ENCODE results near the gene MICU2. TPM values are rescaled to one million over a fixed set of nuclear protein-coding genes. Genes with fewer than 3 reads are reported as not detected.
"Not testable (repeated sequence)": the region's sequence is repeated elsewhere in the genome, so short reads cannot be mapped to it uniquely, and the experiment has no call there.

Gene MICU2
- total RNA-seq, 1 experiment from 2014 or later, result 69.9 TPM

DNA sequence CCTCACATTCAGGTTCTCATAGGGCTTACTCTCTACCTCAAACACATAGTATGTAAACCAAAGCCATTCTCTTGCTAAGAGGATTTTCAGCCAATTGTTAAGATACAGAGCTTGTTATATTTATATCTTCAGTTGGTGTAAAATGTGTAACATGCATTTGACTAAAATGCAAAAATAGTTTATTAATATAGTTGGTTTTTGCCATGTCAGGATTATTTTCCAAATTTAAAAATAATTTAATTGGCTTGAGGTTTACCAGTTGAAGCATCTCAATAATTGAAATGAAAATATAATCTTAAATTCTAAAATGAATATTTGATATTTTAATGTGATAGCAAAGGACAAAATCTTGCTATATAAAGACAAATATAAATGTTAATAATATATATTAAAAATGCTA lies 7.2 kb downstream of the MICU2 start:
- no peak overlapping the region for H3K9ac ChIP-seq (ENCODE audit: low read length)
- peaks cover 25% of the 10 kb centered on the region for H3K79me2 ChIP-seq (ENCODE audit: low read length)
- no peak overlapping the region for H3K4me3 ChIP-seq (ENCODE audit: low read length)
- no peaks in the 10 kb centered on the region for H3K4me1 ChIP-seq (ENCODE audit: insufficient read depth, low read length)
- H3K9me3 ChIP-seq (ENCODE audit: low read length), result no peaks in the 10 kb centered on the region
- H3F3A ChIP-seq (ENCODE audit: low read length, unreplicated experiment), result no peaks in the 10 kb centered on the region
- no peak for DNase-seq
- ATAC-seq, result no peak
- intact Hi-C loops (cut with micrococcal nuclease), result no loop called here
- no peak overlapping the region for H3K27ac ChIP-seq (ENCODE audit: low read length)
- no TSS peak for BruUV-seq (replicated peaks)
- ChIA-PET POLR2A (ENCODE audit: unreplicated experiment) (no interaction called here), CTCF (no interaction called here)
- no peak overlapping the region for H3K4me2 ChIP-seq (ENCODE audit: low read length)
- no peaks in the 10 kb centered on the region for H3K9me2 ChIP-seq (replicated peaks; ENCODE audit: low read length)
- no peak overlapping the region for H2AFZ ChIP-seq (ENCODE audit: low read length)
- TF ChIP-seq, protein P1, sequence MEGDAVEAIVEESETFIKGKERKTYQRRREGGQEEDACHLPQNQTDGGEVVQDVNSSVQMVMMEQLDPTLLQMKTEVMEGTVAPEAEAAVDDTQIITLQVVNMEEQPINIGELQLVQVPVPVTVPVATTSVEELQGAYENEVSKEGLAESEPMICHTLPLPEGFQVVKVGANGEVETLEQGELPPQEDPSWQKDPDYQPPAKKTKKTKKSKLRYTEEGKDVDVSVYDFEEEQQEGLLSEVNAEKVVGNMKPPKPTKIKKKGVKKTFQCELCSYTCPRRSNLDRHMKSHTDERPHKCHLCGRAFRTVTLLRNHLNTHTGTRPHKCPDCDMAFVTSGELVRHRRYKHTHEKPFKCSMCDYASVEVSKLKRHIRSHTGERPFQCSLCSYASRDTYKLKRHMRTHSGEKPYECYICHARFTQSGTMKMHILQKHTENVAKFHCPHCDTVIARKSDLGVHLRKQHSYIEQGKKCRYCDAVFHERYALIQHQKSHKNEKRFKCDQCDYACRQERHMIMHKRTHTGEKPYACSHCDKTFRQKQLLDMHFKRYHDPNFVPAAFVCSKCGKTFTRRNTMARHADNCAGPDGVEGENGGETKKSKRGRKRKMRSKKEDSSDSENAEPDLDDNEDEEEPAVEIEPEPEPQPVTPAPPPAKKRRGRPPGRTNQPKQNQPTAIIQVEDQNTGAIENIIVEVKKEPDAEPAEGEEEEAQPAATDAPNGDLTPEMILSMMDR (conservative IDR thresholded peaks at IDR 0.05; ENCODE audit: low read depth, low read length), result no peak
- no peak for TF ChIP-seq EZH2phosphoT487 (IDR thresholded peaks at IDR 0.05; ENCODE audit: borderline replicate concordance, low read length)
- TF ChIP-seq EZH2 (IDR thresholded peaks at IDR 0.05; ENCODE audit: low read length, unreplicated experiment), result no peak
- no peaks in the 10 kb centered on the region for H3K27me3 ChIP-seq (ENCODE audit: low read length)
- H3K36me3 ChIP-seq (ENCODE audit: low read depth, low read length), result no peaks in the 10 kb centered on the region
- no peaks in the 10 kb centered on the region for H4K20me1 ChIP-seq (ENCODE audit: low read length)

DNA sequence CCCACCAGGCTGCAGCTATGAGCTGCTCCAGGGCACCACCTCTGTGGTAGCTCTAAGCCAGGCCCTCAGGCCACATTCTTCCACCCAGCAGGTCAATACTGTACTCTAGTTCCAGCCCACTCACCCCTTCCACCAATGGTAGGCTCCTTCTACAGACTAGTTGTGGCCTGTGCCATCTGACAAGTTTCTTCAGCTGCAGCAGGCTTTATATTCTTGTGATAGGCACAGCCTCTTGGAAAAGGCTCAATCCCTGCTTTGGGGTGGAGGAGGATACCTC lies 8.5 kb downstream of the MICU2 start:
- no peaks in the 10 kb centered on the region for H3K36me3 ChIP-seq (ENCODE audit: low read depth, low read length)
- H4K20me1 ChIP-seq (ENCODE audit: low read length), result 0 out of 2 replicates have a peak, but pooled peaks cover 5% of the 10 kb centered on the region
- H3K27me3 ChIP-seq (ENCODE audit: low read length), result no peaks in the 10 kb centered on the region
- H3F3A ChIP-seq (ENCODE audit: low read length, unreplicated experiment), result no peaks in the 10 kb centered on the region
- H3K4me2 ChIP-seq (ENCODE audit: low read length), result no peak overlapping the region
- BruUV-seq (replicated peaks), result no TSS peak
- DNase-seq (no peak), ATAC-seq (no peak)
- ChIA-PET CTCF (no interaction called here), POLR2A (ENCODE audit: unreplicated experiment) (no interaction called here)
- no peaks in the 10 kb centered on the region for H3K9me2 ChIP-seq (replicated peaks; ENCODE audit: low read length)
- peaks cover 30% of the 10 kb centered on the region for H3K79me2 ChIP-seq (ENCODE audit: low read length)
- H3K9ac ChIP-seq (ENCODE audit: low read length), result no peak overlapping the region
- H3K27ac ChIP-seq (ENCODE audit: low read length), result no peak overlapping the region
- H2AFZ ChIP-seq (ENCODE audit: low read length), result no peak overlapping the region
- H3K4me3 ChIP-seq (ENCODE audit: low read length), result no peak overlapping the region
- no peaks in the 10 kb centered on the region for H3K4me1 ChIP-seq (ENCODE audit: insufficient read depth, low read length)
- no peaks in the 10 kb centered on the region for H3K9me3 ChIP-seq (ENCODE audit: low read length)
- intact Hi-C loops (cut with micrococcal nuclease), result no loop called here
- TF ChIP-seq EZH2phosphoT487 (IDR thresholded peaks at IDR 0.05; ENCODE audit: borderline replicate concordance, low read length) (no peak), EZH2 (IDR thresholded peaks at IDR 0.05; ENCODE audit: low read length, unreplicated experiment) (no peak)
- TF ChIP-seq, protein P1 (conservative IDR thresholded peaks at IDR 0.05; ENCODE audit: low read depth, low read length), result no peak

DNA sequence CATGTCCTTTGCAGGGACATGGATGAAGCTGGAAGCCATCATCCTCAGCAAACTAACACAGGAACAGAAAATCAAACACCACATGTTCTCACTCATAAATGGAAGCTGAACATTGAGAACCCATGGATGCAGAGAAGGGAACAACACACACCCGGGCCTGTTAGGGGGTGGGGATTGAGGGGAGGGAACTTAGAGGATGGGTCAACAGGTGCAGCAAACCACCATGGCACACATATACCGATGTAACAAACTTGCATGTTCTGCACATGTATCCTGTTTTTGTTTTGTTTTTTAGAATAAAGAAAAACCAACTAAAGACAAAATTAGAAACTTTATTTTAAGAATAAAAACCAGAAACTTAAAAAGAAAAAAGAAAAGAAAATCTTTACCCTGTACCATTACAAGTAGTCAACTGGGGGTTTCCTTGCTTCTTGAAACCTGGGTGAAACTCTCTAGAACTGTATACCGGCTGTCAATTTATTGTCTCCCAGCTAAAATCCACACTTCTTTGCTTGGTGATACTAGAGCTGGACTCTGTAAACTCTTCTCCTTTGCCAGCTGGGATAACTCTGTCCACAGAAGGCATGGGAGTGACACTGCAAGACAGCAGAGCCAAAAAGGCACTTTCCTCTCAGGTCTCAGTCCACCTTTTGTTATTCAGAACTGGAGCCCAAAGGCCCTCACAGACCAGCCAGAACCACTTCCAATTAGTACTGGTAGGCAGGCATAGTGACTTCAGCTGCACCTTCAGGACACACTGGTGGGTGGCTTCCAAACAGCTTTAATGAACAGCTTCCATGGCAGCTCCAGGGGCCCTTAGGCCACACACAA lies 9.0 kb downstream of the MICU2 start:
- DNase-seq (no peak), ATAC-seq (no peak)
- Histone ChIP-seq H3F3A (ENCODE audit: low read length, unreplicated experiment) (no peaks in the 10 kb centered on the region), H2AFZ (ENCODE audit: low read length) (no peak overlapping the region), H3K4me2 (ENCODE audit: low read length) (no peak overlapping the region), H3K9me3 (ENCODE audit: low read length) (no peaks in the 10 kb centered on the region), H3K27me3 (ENCODE audit: low read length) (no peaks in the 10 kb centered on the region), H3K9me2 (replicated peaks; ENCODE audit: low read length) (no peaks in the 10 kb centered on the region), H3K27ac (ENCODE audit: low read length) (no peak overlapping the region), H3K79me2 (ENCODE audit: low read length) (peaks cover 31% of the 10 kb centered on the region), H3K36me3 (ENCODE audit: low read depth, low read length) (no peaks in the 10 kb centered on the region), H4K20me1 (ENCODE audit: low read length) (0 out of 2 replicates have a peak, but pooled peaks cover 7% of the 10 kb centered on the region), H3K9ac (ENCODE audit: low read length) (no peak overlapping the region), H3K4me3 (ENCODE audit: low read length) (no peak overlapping the region), H3K4me1 (ENCODE audit: insufficient read depth, low read length) (no peaks in the 10 kb centered on the region)
- BruUV-seq (replicated peaks), result no TSS peak
- ChIA-PET CTCF (no interaction called here), POLR2A (ENCODE audit: unreplicated experiment) (no interaction called here)
- TF ChIP-seq EZH2phosphoT487 (IDR thresholded peaks at IDR 0.05; ENCODE audit: borderline replicate concordance, low read length) (no peak), EZH2 (IDR thresholded peaks at IDR 0.05; ENCODE audit: low read length, unreplicated experiment) (no peak)
- TF ChIP-seq, protein P1 (conservative IDR thresholded peaks at IDR 0.05; ENCODE audit: low read depth, low read length), result no peak
- intact Hi-C loops (cut with micrococcal nuclease), result no loop called here

DNA sequence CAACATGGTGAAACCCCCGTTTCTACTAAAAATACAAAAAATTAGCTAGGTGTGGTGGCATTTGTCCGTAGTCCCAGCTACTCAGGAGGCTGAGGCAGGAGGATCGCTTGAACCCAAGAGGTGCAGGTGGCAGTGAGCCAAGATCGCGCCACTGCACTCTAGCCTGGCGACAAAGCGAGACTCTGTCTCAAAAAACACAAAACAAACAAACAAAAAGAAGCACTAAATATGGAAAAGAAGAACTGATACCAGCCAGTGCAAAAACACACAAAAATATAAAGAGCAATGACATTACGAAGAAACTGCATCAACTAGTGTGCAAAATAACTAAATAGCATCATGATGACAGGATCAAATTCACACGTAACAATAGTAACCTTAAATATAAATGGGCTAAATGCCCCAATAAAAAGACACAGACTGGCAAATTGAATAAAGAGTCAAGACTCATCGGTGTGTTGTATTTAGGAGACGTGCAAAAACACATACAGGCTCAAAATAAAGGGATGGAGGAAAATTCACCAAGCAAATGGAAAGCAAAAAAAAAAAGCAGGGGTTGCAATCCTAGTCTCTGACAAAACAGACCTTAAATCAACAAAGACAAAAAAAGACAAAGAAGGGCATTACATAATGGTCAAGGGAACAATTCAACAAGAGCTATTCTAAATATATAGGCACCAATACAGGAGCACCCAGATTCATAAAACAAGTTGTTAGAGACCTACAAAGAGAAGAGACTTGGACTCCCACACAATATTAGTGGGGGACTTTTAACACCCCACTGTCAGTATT lies 13.1 kb downstream of the MICU2 start:
- H3K9ac ChIP-seq (ENCODE audit: low read length); H3K4me3 ChIP-seq (ENCODE audit: low read length); H3F3A ChIP-seq (ENCODE audit: low read length, unreplicated experiment); H3K4me2 ChIP-seq (ENCODE audit: low read length); H2AFZ ChIP-seq (ENCODE audit: low read length); CTCF ChIA-PET; H3K27ac ChIP-seq (ENCODE audit: low read length); H3K9me2 ChIP-seq (replicated peaks; ENCODE audit: low read length); H3K27me3 ChIP-seq (ENCODE audit: low read length); DNase-seq; ATAC-seq; POLR2A ChIA-PET (ENCODE audit: unreplicated experiment); H3K36me3 ChIP-seq (ENCODE audit: low read depth, low read length); BruUV-seq (replicated peaks); H3K9me3 ChIP-seq (ENCODE audit: low read length); intact Hi-C loops (cut with micrococcal nuclease): not testable (repeated sequence)
- peaks cover 12% of the 10 kb centered on the region for H3K4me1 ChIP-seq (ENCODE audit: insufficient read depth, low read length)
- H4K20me1 ChIP-seq (ENCODE audit: low read length), result peaks cover 16% of the 10 kb centered on the region; the same call in 1 of the 2 replicates
- H3K79me2 ChIP-seq (ENCODE audit: low read length), result peaks cover 29% of the 10 kb centered on the region
